ENCODE results near the gene FKBP2.

FKBP2 gene

GRCh38 chr11:64251753-64252002 is 10.8 kb downstream of the FKBP2 start:
- no peak for TF ChIP-seq CTCF (conservative IDR thresholded peaks at IDR 0.05)
- no peak for TF ChIP-seq ZFX (IDR thresholded peaks at IDR 0.05)
- peak overlapping the region; percentile 78 for H3K27ac ChIP-seq

- H3K27ac ChIP-seq: peak overlapping the region; percentile 78
- TF ChIP-seq ZFX (IDR thresholded peaks at IDR 0.05) (no peak), CTCF (conservative IDR thresholded peaks at IDR 0.05) (no peak)
These were observed 11.3 kb downstream of the FKBP2 start for GRCh38 chr11:64252003-64252872.

- TF ChIP-seq ZFX (IDR thresholded peaks at IDR 0.05): no peak
- TF ChIP-seq CTCF (conservative IDR thresholded peaks at IDR 0.05): no peak
- H3K27ac ChIP-seq: no peak overlapping the region; the same call in 1 of the 2 replicates
These were observed 12.1 kb downstream of the FKBP2 start for GRCh38 chr11:64253043-64253442.

- H3K27ac ChIP-seq: no peak overlapping the region
- no peak for TF ChIP-seq ZFX (IDR thresholded peaks at IDR 0.05)
- no peak for TF ChIP-seq CTCF (conservative IDR thresholded peaks at IDR 0.05)
These were observed 12.6 kb downstream of the FKBP2 start for GRCh38 chr11:64253481-64253880.

GRCh38 chr11:64254326-64254725 is 13.4 kb downstream of the FKBP2 start:
- H3K27ac ChIP-seq: no peak overlapping the region
- TF ChIP-seq ZFX (IDR thresholded peaks at IDR 0.05) (no peak), CTCF (conservative IDR thresholded peaks at IDR 0.05) (no peak)

- H3K27ac ChIP-seq: no peak overlapping the region
- TF ChIP-seq CTCF (conservative IDR thresholded peaks at IDR 0.05) (no peak), ZFX (IDR thresholded peaks at IDR 0.05) (no peak)
These were observed 14.5 kb downstream of the FKBP2 start for GRCh38 chr11:64255135-64256128.

GRCh38 chr11:64256300-64256699 is 15.4 kb downstream of the FKBP2 start:
- H3K27ac ChIP-seq: no peak overlapping the region
- TF ChIP-seq ZFX (IDR thresholded peaks at IDR 0.05) (no peak), CTCF (conservative IDR thresholded peaks at IDR 0.05) (no peak)
